HEK293T (cell line): ENCODE measurements around the gene CHRM4.

ENCODE experiments used
- BHLHE40 ChIP-seq: fragments of 450-650 bp; IDR thresholded peaks from 2 replicates; pipeline ENCODE4 v1.6.1; 2016; ENCODE audit warnings: mild to moderate bottlenecking, moderate library complexity, borderline replicate concordance
- CTBP1 ChIP-seq: fragments of 450-650 bp; IDR thresholded peaks from 2 replicates; pipeline ENCODE4 v1.6.1; 2016; ENCODE audit warnings: borderline replicate concordance
- ELF4 ChIP-seq: fragments of 450-650 bp; IDR thresholded peaks from 2 replicates; pipeline ENCODE4 v1.6.1; 2017; ENCODE audit warnings: antibody characterized with exemption
- HDGF ChIP-seq: fragments of 450-650 bp; IDR thresholded peaks from 2 replicates; pipeline ENCODE4 v1.6.1; 2017; ENCODE audit warnings: antibody characterized with exemption, borderline replicate concordance
- NFRKB ChIP-seq: fragments of 450-650 bp; IDR thresholded peaks from 2 replicates; pipeline ENCODE4 v1.6.1; 2016; ENCODE audit warnings: mild to moderate bottlenecking, moderate library complexity
- SP1 ChIP-seq: fragments of 450-650 bp; IDR thresholded peaks from 2 replicates; pipeline ENCODE4 v1.6.1; 2017
- SUZ12 ChIP-seq: fragments of 450-650 bp; IDR thresholded peaks from 2 replicates; pipeline ENCODE4 v1.6.1; 2016; ENCODE audit warnings: mild to moderate bottlenecking
- ZNF384 ChIP-seq: fragments of 450-650 bp; IDR thresholded peaks from 2 replicates; pipeline ENCODE4 v1.6.1; 2016
- TF ChIP-seq, protein P1 (sequence below): fragments of 450-650 bp; IDR thresholded peaks from 2 replicates; pipeline ENCODE4 v1.6.1; 2016

DNA sequence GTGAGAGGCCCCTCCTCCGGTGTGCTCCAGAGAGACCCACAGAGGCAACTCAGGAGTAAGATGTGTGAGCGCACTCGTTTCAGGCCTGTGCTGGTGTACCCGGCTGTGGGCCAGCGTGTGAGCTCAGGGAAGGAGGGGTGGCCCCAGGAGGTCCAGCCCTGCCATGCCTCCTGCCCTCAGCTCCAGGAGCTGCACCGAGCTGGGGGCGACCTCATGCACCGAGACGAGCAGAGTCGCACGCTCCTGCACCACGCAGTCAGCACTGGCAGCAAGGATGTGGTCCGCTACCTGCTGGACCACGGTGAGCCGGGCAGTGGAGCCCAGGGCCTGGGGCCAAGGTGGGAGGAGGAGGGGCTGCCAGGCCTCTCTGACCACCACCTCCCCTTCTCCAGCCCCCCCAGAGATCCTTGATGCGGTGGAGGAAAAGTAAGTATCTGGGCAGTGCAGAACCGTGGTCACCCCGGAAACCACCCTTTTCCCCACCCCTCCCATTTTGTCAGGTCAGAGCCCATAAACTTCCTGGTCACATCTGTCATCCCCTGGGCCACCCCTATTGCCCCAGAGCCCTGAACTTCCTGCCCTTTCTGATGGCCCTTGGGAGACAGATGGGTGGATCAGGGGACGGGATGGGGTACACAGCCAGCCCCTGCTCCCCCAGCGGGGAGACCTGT, 12.6 kb downstream of the CHRM4 start:
- no peak for TF ChIP-seq SP1
- no peak for TF ChIP-seq CTBP1
- no peak for TF ChIP-seq SUZ12
- TF ChIP-seq ELF4, result no peak
- TF ChIP-seq NFRKB, result no peak
- TF ChIP-seq, protein P1, sequence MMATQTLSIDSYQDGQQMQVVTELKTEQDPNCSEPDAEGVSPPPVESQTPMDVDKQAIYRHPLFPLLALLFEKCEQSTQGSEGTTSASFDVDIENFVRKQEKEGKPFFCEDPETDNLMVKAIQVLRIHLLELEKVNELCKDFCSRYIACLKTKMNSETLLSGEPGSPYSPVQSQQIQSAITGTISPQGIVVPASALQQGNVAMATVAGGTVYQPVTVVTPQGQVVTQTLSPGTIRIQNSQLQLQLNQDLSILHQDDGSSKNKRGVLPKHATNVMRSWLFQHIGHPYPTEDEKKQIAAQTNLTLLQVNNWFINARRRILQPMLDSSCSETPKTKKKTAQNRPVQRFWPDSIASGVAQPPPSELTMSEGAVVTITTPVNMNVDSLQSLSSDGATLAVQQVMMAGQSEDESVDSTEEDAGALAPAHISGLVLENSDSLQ, result no peak
- TF ChIP-seq HDGF, result no peak
- TF ChIP-seq ZNF384, result no peak
- TF ChIP-seq BHLHE40, result no peak
